H9 (cell line): ENCODE measurements around the gene ZFAND3. TPM values are rescaled to one million over a fixed set of nuclear protein-coding genes. Genes with fewer than 3 reads are reported as not detected.

Source experiments
- DNase-seq: peaks from one replicate; pipeline ENCODE4 v3.0.0-alpha.2; 2017
- H2AFZ ChIP-seq: one replicate; pipeline ENCODE4 v1.6.1; 2013; ENCODE audit warnings: mild to moderate bottlenecking, low read length, control low read depth, moderate library complexity
- H2AK5ac ChIP-seq: 2 replicates; pipeline ENCODE4 v1.6.1; 2013; ENCODE audit warnings: low read length, control low read depth, mixed read lengths; ENCODE audit not compliant: insufficient read length
- H2BK120ac ChIP-seq: one replicate; pipeline ENCODE4 v1.6.1; 2013; ENCODE audit warnings: low read depth, mild to moderate bottlenecking, low read length, control low read depth, inconsistent platforms; ENCODE audit not compliant: poor library complexity, severe bottlenecking
- H2BK12ac ChIP-seq: 2 replicates; pipeline ENCODE4 v1.6.1; 2013; ENCODE audit warnings: low read length, control low read depth, mixed read lengths, low read depth; ENCODE audit not compliant: insufficient read length
- H2BK15ac ChIP-seq: 2 replicates; pipeline ENCODE4 v1.6.1; 2013; ENCODE audit warnings: low read depth, low read length, control low read depth
- H2BK20ac ChIP-seq: one replicate; pipeline ENCODE4 v1.6.1; 2013; ENCODE audit warnings: low read depth, mild to moderate bottlenecking, low read length, control low read depth, inconsistent platforms; ENCODE audit not compliant: poor library complexity, severe bottlenecking
- H2BK5ac ChIP-seq: 2 replicates; pipeline ENCODE4 v1.6.1; 2013; ENCODE audit warnings: low read length, control low read depth, mixed read lengths; ENCODE audit not compliant: insufficient read length
- H3K14ac ChIP-seq: 2 replicates; pipeline ENCODE4 v1.6.1; 2013; ENCODE audit warnings: low read length, control low read depth; ENCODE audit not compliant: insufficient read depth
- H3K18ac ChIP-seq: 2 replicates; pipeline ENCODE4 v1.6.1; 2013; ENCODE audit warnings: low read depth, mild to moderate bottlenecking, mixed read lengths, low read length, control low read depth; ENCODE audit not compliant: insufficient read length
- H3K23ac ChIP-seq: 2 replicates; pipeline ENCODE4 v1.6.1; 2013; ENCODE audit warnings: low read length, control low read depth, mixed read lengths, low read depth; ENCODE audit not compliant: insufficient read length
- H3K23me2 ChIP-seq: 2 replicates; pipeline ENCODE4 v1.6.1; 2013; ENCODE audit warnings: low read depth, mild to moderate bottlenecking, mixed read lengths, low read length, control low read depth; ENCODE audit not compliant: insufficient read length, poor library complexity, severe bottlenecking
- H3K27ac ChIP-seq: 2 replicates; pipeline ENCODE4 v1.5.1; 2013; ENCODE audit warnings: low read length, control low read depth, mixed read lengths, low read depth; ENCODE audit not compliant: insufficient read length
- H3K27me3 ChIP-seq: 2 replicates; pipeline ENCODE4 v1.6.1; 2013; ENCODE audit warnings: low read length, control low read depth, inconsistent platforms; ENCODE audit not compliant: insufficient read depth
- H3K4ac ChIP-seq: 2 replicates; pipeline ENCODE4 v1.6.1; 2013; ENCODE audit warnings: low read depth, mild to moderate bottlenecking, control low read depth, inconsistent platforms, low read length, moderate library complexity
- H3K4me1 ChIP-seq: 2 replicates; pipeline ENCODE4 v1.6.1; 2013; ENCODE audit warnings: low read length, control low read depth, inconsistent platforms; ENCODE audit not compliant: insufficient read depth
- H3K4me2 ChIP-seq: 2 replicates; pipeline ENCODE4 v1.6.1; 2013; ENCODE audit warnings: low read length, control low read depth, mixed read lengths; ENCODE audit not compliant: insufficient read length, insufficient read depth
- H3K56ac ChIP-seq: 2 replicates; pipeline ENCODE4 v1.6.1; 2013; ENCODE audit warnings: low read depth, mild to moderate bottlenecking, mixed read lengths, low read length, control low read depth; ENCODE audit not compliant: insufficient read length
- H3K79me1 ChIP-seq: 2 replicates; pipeline ENCODE4 v1.6.1; 2013; ENCODE audit warnings: low read depth, mild to moderate bottlenecking, moderate library complexity, low read length, control low read depth, inconsistent platforms; ENCODE audit not compliant: insufficient read depth, poor library complexity, severe bottlenecking
- H3K79me2 ChIP-seq: 2 replicates; pipeline ENCODE4 v1.6.1; 2013; ENCODE audit warnings: low read length, control low read depth, inconsistent platforms; ENCODE audit not compliant: insufficient read depth
- H3K9ac ChIP-seq: 2 replicates; pipeline ENCODE4 v1.6.1; 2013; ENCODE audit warnings: low read length, control low read depth, mixed read lengths; ENCODE audit not compliant: insufficient read length; ENCODE audit errors: extremely low read depth
- H3K9me3 ChIP-seq: one replicate; pipeline ENCODE4 v1.6.1; 2013; ENCODE audit warnings: low read depth, low read length, inconsistent platforms; ENCODE audit not compliant: control insufficient read depth
- H3T11ph ChIP-seq: one replicate; pipeline ENCODE4 v1.6.1; 2013; ENCODE audit warnings: mild to moderate bottlenecking, low read length, control low read depth, inconsistent platforms
- H4K20me1 ChIP-seq: one replicate; pipeline ENCODE4 v1.6.1; 2013; ENCODE audit not compliant: control insufficient read depth, insufficient read length, insufficient read depth
- H4K5ac ChIP-seq: 2 replicates; pipeline ENCODE4 v1.6.1; 2013; ENCODE audit warnings: low read depth, mild to moderate bottlenecking, mixed read lengths, low read length, control low read depth; ENCODE audit not compliant: insufficient read length
- H4K8ac ChIP-seq: replicated peaks from 2 replicates; pipeline ENCODE4 v1.6.1; 2013; ENCODE audit warnings: low read length, control low read depth, mixed read lengths, low read depth; ENCODE audit not compliant: insufficient read length
- H4K91ac ChIP-seq: 2 replicates; pipeline ENCODE4 v1.6.1; 2013; ENCODE audit warnings: low read depth, mild to moderate bottlenecking, moderate library complexity, mixed read lengths, low read length, control low read depth; ENCODE audit not compliant: insufficient read length
- H3K27ac Mint-ChIP-seq, 3 experiments: 2 replicates in 2 of 3; 3 replicates in 1 of 3; pipeline ENCODE4 v1.8.0; 2020 to 2021; ENCODE audit warnings: mixed read lengths in 3 of 3, mild to moderate bottlenecking in 1 of 3, moderate library complexity in 1 of 3
- H3K27me3 Mint-ChIP-seq: 2 replicates; pipeline ENCODE4 v1.8.0; 2021; ENCODE audit warnings: low read depth, mild to moderate bottlenecking, moderate library complexity, mixed read lengths
- H3K36me3 Mint-ChIP-seq, 3 experiments: 2 replicates in 2 of 3; 3 replicates in 1 of 3; pipeline ENCODE4 v1.8.0; 2020 to 2021; ENCODE audit warnings: low read depth in 3 of 3, mixed read lengths in 3 of 3; ENCODE audit not compliant: insufficient read depth in 1 of 3
- H3K4me1 Mint-ChIP-seq, 2 experiments: 2 replicates each; pipeline ENCODE4 v1.8.0; 2020; ENCODE audit warnings: mixed read lengths in 2 of 2
- H3K4me3 Mint-ChIP-seq, 2 experiments: 2 replicates in 1 of 2; 3 replicates in 1 of 2; pipeline ENCODE4 v1.8.0; 2020 to 2021; ENCODE audit warnings: mild to moderate bottlenecking in 2 of 2, mixed read lengths in 2 of 2, moderate library complexity in 1 of 2
- H3K9me3 Mint-ChIP-seq, 2 experiments: 2 replicates in 1 of 2; 3 replicates in 1 of 2; pipeline ENCODE4 v1.8.0; 2020; ENCODE audit warnings: mild to moderate bottlenecking in 2 of 2, mixed read lengths in 2 of 2, moderate library complexity in 1 of 2
- CTCF ChIP-seq: fragments of 200-600 bp; sonication (generic); conservative IDR thresholded peaks from 3 replicates; pipeline ENCODE4 v1.8.0; 2021; ENCODE audit warnings: antibody characterized with exemption, mild to moderate bottlenecking
- WGBS: extraction: QIAGEN DNeasy Blood & Tissue Kit; methylation state at CpG from one replicate; pipeline ENCODE4 v1.1.7; 2013; ENCODE audit warnings: missing lambda C conversion rate, low lambda C conversion rate, mixed read lengths; ENCODE audit not compliant: insufficient read length; ENCODE audit errors: extremely low coverage; 5-methylcytosine and 5-hydroxymethylcytosine counted together
- total RNA-seq: library from RNA; stranded (reverse); gene quantifications from 2 replicates; pipeline ENCODE4 v1.2.1, GENCODE V29; 2021

Gene ZFAND3
- total RNA-seq, 1 experiment from 2014 or later = 57.7 TPM

GRCh38 chr6:38114976-38115625 lies 295.6 kb downstream of the ZFAND3 start:
- Histone ChIP-seq H4K20me1 (no peaks in the 10 kb centered on the region), H4K91ac (no peak overlapping the region), H3K9ac (no peak overlapping the region), H3K27me3 (no peaks in the 10 kb centered on the region), H4K5ac (no peak overlapping the region), H3K18ac (no peak overlapping the region), H3K23me2 (no peaks in the 10 kb centered on the region), H2BK5ac (no peak overlapping the region), H2BK120ac (no peak overlapping the region), H3K14ac (no peak overlapping the region), H3K4me1 (0 out of 2 replicates have a peak, but pooled peaks cover 2% of the 10 kb centered on the region), H3K23ac (no peak overlapping the region), H4K8ac (no peak overlapping the region), H2BK15ac (no peak overlapping the region), H2AK5ac (no peak overlapping the region), H2BK12ac (no peak overlapping the region), H3K9me3 (no peaks in the 10 kb centered on the region), H2BK20ac (no peak overlapping the region), H2AFZ (no peak overlapping the region), H3K27ac (no peak overlapping the region), H3K79me2 (no peaks in the 10 kb centered on the region), H3K79me1 (no peaks in the 10 kb centered on the region), H3K4ac (no peak overlapping the region), H3T11ph (no peak overlapping the region), H3K56ac (no peak overlapping the region), H3K4me2 (no peak overlapping the region)
- Mint-ChIP-seq H3K9me3 (no peaks in the 10 kb centered on the region), H3K27me3 (no peaks in the 10 kb centered on the region), H3K4me3 (no peak overlapping the region), H3K4me1 (peaks cover 19 to 23% of the 10 kb centered on the region in 2 experiments), H3K27ac (no peak overlapping the region), H3K36me3 (peaks cover 0 to 2% (median 0%) of the 10 kb centered on the region in 3 experiments; a peak in 3 of 7 replicates)
- WGBS = no CpG with 5 or more reads among the region's 2 CpGs
- DNase-seq = no peak
- TF ChIP-seq CTCF = no peak
